ENCODE results near the gene FBXL4.

- no peak for TF ChIP-seq POLR2A (IDR thresholded peaks at IDR 0.05)
- TF ChIP-seq, protein P1, sequence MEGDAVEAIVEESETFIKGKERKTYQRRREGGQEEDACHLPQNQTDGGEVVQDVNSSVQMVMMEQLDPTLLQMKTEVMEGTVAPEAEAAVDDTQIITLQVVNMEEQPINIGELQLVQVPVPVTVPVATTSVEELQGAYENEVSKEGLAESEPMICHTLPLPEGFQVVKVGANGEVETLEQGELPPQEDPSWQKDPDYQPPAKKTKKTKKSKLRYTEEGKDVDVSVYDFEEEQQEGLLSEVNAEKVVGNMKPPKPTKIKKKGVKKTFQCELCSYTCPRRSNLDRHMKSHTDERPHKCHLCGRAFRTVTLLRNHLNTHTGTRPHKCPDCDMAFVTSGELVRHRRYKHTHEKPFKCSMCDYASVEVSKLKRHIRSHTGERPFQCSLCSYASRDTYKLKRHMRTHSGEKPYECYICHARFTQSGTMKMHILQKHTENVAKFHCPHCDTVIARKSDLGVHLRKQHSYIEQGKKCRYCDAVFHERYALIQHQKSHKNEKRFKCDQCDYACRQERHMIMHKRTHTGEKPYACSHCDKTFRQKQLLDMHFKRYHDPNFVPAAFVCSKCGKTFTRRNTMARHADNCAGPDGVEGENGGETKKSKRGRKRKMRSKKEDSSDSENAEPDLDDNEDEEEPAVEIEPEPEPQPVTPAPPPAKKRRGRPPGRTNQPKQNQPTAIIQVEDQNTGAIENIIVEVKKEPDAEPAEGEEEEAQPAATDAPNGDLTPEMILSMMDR (IDR thresholded peaks at IDR 0.05 in 4 of 5, conservative IDR thresholded peaks at IDR 0.05 in 1 of 5), result no peak
Observed at GRCh38 chr6:98967616-98968015, 19.9 kb upstream of the FBXL4 start.

All from gastrocnemius medialis (tissue), 4 donors.